GM19328 (cell line): Measurements from ENCODE around the gene CD68.

Source experiments
- ATAC-seq: cut with Tn5 transposase; IDR thresholded peaks from one replicate; pipeline ENCODE4 v1.9.1; 2021; ENCODE audit warnings: mild to moderate bottlenecking, moderate library complexity; ENCODE audit not compliant: unreplicated experiment

Gene CD68, protein sequence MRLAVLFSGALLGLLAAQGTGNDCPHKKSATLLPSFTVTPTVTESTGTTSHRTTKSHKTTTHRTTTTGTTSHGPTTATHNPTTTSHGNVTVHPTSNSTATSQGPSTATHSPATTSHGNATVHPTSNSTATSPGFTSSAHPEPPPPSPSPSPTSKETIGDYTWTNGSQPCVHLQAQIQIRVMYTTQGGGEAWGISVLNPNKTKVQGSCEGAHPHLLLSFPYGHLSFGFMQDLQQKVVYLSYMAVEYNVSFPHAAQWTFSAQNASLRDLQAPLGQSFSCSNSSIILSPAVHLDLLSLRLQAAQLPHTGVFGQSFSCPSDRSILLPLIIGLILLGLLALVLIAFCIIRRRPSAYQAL

DNA sequence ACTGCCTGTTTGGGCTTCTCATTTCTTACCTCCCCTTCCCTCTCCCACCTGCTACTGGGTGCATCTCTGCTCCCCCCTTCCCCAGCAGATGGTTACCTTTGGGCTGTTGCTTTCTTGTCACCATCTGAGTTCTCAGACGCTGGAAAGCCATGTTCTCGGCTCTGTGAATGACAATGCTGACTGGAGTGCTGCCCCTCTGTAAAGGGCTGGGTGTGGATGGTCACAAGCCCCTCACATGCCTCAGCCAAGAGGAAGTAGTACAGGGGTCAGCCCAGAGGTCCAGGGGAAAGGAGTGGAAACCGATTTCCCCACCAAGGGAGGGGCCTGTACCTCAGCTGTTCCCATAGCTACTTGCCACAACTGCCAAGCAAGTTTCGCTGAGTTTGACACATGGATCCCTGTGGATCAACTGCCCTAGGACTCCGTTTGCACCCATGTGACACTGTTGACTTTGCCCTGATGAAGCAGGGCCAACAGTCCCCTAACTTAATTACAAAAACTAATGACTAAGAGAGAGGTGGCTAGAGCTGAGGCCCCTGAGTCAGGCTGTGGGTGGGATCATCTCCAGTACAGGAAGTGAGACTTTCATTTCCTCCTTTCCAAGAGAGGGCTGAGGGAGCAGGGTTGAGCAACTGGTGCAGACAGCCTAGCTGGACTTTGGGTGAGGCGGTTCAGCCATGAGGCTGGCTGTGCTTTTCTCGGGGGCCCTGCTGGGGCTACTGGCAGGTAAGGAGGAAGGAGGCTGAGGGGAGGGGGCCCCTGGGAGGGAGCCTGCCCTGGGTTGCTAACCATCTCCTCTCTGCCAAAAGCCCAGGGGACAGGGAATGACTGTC is at the start of gene CD68:
Gene CD68, plus strand, starts transcription at position 638 of the 833 bp plus-strand sequence. Its CDS starts 40 bp downstream, at position 678.
- peak; percentile 40 for ATAC-seq

DNA sequence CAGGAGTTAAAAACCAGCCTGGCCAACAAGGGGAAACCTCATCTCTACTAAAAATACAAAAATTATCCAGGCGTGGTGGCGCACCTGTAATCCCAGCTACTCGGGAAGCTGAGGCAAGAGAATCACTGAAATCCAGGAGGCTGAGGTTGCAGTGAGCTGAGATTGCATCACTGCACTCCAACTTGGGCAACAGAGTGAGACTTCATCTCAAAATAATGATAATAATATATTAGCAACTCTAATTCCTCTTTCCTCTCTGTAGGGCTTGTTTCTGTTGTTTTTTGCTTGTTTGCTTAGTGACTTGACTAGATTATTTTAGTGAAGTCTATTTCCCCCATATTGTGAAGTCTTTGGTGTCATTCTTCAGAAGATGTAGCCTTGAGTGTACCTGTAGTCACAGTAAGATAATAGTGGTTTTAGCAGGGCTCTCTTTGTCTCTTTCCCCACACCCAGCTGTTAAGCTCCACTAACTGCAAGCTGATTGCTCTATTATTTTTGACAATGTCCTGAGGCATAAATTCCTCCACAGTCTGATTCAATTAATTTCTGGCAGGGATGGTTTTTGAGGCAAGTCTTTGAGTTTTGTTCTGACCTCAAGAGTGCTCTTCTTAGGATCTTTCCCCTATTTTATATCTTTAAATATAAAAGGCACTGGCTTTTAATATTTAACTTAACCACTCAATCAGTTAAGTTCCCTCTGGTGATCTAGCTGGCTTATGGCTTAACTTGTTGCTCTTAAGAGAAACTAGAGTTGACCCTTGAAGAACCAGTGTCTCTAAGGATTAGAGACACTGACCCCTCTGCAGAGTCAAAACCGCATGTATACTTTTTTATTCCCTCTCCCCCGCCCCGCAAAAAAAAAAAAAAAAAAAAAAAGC is 49.2 kb upstream of the CD68 start:
- ATAC-seq: no peak

DNA sequence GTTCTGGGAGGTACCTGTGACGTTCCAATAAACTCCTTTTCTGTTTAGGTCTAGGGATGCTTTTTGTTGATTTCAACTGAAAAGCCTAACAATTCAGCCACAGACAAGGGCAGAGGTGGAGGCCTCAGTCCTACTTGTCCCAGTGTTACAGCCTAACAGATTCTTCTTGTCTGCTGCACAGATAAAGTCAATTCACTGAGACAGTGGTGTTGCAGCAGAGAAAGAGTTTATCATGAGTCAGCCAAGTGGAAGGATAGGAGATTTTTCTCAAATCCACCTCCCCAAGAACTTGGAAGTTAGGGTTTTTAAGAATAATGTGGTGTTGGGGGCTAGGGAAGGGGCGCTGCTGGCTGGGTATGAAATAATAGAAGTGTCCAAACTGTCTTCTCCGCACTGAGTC is 41.4 kb upstream of the CD68 start:
- ATAC-seq: no peak

DNA sequence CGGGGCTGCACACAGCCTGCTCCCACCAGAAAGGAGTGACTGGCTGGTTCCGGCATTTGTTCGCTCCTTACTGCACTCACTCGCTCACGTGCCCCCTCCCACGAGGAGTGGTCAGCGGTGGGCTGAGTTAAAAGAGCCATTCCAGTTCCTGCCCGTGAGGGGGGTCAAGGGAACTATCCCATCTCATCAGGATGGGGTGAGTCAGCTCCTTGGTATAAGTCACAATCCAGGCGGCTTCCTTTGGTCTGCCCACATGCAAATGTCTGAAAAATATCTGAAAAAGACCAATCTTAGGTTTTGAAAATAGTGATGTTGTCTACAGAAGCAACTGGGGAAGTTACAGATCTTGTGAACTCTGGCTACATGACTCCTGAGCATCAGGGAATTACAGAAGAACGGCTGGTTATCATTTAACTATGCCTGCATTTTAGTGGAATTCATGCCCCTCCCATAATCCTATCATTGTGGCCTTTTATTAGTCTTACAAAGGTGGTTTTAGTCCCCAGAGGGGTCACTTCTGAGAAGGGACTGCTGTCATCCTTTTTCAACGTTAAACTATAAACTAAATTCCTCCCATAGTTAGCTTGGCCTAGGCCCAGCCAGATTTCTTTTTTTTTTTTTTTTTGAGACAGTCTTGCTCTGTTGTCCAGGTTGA is 40.4 kb upstream of the CD68 start:
- no peak for ATAC-seq

DNA sequence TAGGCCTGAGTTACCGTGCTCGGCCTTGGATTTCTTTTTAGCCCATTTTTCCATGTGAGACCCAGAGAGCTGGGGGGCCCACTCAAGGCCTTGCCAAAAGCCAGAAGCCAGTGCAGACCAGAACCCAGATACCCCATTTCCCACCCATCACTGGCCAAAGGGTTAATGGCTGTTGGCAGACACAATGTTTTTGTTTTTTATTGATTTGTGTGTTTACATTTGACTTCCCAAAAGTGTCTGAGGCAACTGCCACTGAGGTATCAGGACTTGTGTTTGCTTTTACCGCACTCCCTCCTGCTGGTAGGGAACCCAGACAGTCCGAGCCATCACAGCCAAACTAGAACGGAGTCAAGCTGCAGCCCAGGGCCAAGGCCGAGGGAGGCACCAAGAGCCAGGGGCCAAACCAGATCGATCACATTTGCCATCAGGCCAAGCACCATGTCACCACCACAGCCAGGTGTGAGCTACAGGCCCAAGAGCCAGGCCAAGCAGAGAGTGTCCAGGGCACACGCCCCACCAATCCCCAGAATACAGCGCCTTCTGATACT is 38.3 kb upstream of the CD68 start:
- no peak for ATAC-seq

DNA sequence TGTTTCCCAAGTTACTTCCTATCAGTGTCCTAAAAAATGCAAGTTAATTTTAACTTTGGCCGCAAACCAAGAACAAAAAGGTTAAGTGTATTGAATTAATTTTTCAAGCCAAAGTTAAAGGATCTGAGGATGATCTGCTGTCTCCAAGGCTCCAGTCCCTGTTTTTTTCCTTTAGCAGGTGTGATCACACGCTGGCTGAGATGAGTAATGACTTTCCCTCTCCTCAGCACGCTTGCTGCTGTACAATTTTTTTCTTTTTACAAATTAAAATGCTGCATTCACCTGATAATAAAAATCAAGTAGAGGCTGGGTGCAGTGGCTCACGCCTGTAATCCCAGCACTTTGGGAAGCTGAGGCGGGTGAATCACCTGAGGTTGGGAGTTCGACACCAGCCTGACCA is 34.5 kb upstream of the CD68 start:
- no peak for ATAC-seq

DNA sequence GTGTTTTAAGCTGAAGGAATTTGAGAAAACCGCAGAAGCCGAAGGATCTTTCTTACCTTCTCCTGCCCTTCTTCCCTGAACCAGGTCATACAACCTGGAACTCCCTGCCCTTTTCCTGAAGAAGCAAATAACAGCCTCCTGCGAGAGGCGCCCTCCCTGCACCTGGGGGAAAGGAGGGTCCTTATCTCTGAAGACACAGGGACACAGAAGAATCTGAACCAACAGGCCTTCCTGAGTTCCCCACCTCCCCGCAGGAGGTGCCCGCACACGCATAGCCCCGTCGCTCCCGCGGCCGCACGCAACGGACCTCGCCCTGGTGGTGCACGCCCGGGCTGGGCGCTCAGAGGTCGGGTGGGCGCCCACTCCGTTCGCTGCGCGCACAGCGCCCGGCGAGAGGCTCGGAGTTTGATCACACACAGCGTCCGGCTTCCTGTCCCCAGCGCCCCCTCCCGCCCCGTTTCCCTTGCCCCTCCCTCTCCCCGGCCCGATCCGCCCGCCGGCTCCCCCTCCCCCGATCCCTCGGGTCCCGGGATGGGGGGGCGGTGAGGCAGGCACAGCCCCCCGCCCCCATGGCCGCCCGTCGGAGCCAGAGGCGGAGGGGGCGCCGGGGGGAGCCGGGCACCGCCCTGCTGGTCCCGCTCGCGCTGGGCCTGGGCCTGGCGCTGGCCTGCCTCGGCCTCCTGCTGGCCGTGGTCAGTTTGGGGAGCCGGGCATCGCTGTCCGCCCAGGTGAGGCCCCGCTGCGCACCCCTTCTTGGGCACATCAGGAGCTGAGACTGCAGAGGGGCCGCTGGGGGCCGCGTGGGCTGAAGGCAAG is 30.6 kb upstream of the CD68 start, which contains the start of gene TNFSF12:
Gene TNFSF12, plus strand, starts transcription at position 474 of the 816 bp plus-strand sequence. Its CDS starts 96 bp downstream, at position 570.
- ATAC-seq: no peak

DNA sequence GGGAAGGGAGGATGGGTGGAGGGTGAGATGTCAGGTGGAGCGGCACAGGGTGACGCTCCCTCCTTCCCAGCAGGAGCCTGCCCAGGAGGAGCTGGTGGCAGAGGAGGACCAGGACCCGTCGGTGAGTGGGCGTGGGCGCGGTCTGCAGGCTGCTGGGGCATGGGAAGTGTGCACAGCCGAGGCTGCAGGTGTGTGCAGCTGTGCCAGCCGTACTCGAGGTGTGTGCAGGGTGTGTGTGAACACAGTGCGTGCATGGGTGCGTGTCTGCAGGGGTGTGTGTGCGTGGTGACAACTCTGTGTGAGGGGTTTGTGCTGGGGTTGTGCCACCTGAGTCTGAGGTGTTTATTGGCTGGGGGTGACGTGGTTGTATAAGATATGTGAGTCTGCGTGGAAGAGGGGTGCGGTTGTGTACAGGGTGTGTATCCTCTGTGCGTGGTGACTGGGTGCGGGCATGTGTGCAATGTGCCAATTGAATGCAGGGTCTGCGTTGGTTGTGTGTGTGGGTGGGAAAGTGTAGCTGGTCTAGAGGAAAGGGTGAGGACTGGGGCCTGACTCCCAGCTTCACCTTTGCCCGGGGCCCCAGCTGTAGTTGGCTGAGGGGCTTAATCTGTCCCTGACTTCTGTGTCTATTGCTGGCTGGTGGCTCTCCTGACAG is 29.9 kb upstream of the CD68 start:
- ATAC-seq: no peak

DNA sequence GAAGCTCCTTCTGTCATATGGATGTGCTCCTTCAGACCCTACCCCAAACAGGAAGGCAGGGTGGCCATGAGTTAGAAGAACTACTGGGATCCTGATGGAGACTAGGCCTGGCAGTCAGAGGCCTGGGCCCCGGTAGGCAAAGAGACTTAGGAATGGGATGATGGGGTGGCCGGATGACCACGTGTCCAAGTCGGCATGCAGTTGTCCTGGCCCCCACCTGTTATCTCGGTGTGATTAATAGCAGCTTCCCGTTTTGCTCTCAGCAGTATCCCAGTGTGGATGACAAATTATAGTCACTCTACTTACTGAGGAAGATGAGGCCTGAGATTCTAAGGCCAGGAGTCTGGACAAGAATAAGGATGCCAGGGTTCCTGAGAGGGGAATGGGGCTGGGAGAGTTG is 29.1 kb upstream of the CD68 start:
- no peak for ATAC-seq

DNA sequence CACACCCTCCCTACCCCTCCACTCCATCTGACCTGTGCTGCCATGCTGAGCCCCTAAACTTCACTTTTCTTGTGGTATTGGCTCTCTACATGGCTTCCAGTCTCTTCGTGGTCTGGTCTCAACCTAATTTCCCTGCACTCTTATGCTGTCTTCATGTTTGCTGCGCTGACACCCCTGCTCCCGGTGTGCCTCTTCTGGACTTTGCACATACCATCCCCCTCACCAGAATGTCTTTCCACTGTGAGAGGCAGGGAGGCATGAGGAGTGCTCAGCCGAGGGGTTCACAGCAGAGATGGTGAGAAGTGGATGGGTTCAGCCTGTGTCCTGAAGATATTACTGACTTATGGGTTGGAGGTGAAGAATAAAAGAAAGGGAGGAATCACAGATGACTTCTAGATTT is 28.0 kb upstream of the CD68 start:
- no peak for ATAC-seq

DNA sequence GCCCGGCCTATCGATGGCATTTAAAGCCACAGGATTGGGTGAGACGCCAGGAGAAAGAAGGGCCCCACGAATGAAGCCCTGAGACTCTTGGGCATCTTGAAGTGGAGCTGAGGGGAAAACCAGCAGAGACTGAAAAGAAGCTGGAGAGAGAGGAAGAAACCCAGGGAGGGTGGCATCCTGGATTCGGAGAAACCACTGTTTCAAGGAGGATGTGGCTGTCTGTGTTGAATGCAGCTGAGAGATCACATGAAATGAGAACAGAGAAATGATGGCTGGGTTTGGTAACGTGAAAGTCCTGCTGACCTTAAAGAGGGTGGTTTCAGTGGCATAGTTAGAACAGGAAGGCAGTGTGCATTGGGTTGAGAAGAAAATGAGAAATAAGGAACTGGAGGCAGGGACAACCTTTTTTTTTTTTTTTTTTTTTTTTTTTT is 26.8 kb upstream of the CD68 start:
- no peak for ATAC-seq

DNA sequence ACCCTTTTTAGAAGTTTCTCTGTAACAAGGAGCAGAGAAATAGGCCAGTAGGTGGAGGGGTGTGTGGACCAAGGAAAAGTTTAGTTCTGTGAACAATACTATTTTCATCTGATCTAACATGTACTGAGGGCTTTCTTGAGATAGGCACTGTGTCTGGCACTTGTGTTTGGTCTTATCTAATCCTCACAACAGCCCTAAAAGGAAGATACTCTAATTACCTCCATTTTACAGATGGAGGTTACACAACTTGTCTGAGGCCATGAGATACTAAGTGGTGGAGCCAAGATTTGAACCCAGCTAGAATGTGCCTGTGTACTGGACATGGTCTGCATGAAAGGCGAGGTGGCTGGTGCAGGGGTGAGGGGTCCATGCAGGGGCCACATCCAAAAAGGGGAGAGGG is 26.1 kb upstream of the CD68 start:
- no peak for ATAC-seq

DNA sequence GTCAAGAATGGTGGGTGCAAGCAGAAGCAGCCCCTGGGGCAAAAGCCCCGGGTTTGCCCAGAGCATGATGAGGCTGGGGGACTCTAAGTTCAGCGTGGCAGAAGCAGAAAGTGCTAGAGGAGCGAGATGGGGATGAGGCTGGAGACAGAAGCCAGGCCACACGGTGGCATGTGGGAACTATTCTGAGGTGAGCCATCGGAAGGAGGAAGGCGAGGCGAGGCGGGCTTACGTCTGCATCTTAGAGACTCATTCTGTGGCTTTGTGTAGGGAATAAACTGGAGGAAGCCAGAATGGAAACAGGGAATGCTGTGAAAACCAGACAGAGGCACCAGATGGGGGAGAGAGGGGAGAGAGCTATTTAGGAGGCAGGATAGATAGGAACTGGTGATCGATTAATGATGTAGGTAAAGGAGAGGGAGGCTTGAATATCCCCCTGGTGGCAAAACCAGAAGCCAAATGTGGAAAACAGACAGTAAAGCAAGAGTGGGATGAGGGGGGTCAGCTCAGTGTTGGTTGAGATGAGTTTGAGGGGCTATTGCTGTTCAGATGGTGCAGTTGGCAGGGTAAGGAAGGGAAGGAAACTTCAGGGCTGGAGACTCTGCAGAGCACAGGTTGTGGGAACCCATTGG is 24.0 kb upstream of the CD68 start:
- ATAC-seq: no peak

DNA sequence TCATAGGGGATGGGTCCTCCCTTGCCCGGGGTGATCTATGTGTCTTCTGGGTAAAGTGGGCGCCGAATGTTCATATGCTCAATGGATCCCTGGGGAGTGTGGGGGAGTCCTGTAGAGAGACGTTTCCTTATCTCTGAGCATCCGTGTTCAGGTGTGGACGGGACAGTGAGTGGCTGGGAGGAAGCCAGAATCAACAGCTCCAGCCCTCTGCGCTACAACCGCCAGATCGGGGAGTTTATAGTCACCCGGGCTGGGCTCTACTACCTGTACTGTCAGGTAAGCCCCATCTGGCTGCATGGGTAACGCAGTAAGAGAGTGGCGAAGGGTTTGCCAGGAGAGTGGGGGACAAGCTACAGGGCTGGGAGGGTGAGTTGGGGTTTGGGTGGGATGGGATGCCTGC is 22.8 kb upstream of the CD68 start:
- no peak for ATAC-seq

DNA sequence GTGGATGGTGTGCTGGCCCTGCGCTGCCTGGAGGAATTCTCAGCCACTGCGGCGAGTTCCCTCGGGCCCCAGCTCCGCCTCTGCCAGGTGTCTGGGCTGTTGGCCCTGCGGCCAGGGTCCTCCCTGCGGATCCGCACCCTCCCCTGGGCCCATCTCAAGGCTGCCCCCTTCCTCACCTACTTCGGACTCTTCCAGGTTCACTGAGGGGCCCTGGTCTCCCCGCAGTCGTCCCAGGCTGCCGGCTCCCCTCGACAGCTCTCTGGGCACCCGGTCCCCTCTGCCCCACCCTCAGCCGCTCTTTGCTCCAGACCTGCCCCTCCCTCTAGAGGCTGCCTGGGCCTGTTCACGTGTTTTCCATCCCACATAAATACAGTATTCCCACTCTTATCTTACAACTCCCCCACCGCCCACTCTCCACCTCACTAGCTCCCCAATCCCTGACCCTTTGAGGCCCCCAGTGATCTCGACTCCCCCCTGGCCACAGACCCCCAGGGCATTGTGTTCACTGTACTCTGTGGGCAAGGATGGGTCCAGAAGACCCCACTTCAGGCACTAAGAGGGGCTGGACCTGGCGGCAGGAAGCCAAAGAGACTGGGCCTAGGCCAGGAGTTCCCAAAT is 22.2 kb upstream of the CD68 start:
- ATAC-seq: no peak

DNA sequence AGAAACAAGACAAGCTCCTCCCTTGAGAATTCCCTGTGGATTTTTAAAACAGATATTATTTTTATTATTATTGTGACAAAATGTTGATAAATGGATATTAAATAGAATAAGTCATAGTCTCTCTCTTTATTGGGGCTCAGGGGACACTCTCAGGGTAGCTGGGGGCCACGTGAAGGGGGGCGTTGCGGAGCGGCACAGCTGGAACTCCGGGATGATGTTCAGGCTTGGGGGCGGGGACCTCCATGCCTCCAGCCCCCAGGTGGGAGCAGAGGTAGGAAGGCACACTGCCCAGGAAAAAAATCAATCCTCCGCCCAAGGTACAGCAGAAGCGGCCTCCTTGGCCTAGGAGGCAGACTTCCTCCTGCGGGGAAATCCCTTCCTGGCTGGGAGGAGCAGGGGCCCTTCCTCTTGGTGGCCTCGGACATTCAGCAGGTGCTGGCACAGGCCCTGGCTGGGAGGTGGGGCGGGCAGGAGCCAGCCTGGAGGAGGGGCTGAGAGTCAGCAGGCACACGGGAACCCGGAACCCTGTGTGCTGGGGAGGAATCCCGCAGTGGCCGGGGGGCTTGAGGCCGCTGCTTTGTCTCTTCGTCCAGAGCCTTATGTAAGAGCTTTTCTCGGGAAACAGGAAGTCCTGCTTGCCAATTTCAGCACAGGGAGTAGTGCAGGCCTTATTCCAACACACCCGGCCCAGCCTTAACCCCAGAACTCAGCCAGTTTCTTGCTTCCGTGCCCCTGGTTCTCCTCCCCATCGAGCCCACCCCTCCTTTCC is 21.5 kb upstream of the CD68 start:
- no peak for ATAC-seq
